Neural cell (in vitro differentiated cells): ENCODE measurements around the gene FNBP1.

Experiments
- EP300 ChIP-seq: fragments of 450-650 bp; conservative IDR thresholded peaks from 2 replicates; pipeline ENCODE4 v1.6.1; 2014; ENCODE audit warnings: antibody characterized with exemption, mild to moderate bottlenecking, moderate library complexity; ENCODE audit not compliant: poor library complexity, severe bottlenecking
- TF ChIP-seq, protein P1 (sequence below): fragments of 450-650 bp; IDR thresholded peaks from 2 replicates; pipeline ENCODE4 v1.5.1; 2014; ENCODE audit warnings: antibody characterized with exemption, mild to moderate bottlenecking, moderate library complexity; ENCODE audit not compliant: poor library complexity, severe bottlenecking
- TF ChIP-seq, protein P2 (sequence below): IDR thresholded peaks from 2 replicates; pipeline ENCODE4 v1.6.1; 2012; ENCODE audit warnings: borderline replicate concordance

- TF ChIP-seq, protein P1, sequence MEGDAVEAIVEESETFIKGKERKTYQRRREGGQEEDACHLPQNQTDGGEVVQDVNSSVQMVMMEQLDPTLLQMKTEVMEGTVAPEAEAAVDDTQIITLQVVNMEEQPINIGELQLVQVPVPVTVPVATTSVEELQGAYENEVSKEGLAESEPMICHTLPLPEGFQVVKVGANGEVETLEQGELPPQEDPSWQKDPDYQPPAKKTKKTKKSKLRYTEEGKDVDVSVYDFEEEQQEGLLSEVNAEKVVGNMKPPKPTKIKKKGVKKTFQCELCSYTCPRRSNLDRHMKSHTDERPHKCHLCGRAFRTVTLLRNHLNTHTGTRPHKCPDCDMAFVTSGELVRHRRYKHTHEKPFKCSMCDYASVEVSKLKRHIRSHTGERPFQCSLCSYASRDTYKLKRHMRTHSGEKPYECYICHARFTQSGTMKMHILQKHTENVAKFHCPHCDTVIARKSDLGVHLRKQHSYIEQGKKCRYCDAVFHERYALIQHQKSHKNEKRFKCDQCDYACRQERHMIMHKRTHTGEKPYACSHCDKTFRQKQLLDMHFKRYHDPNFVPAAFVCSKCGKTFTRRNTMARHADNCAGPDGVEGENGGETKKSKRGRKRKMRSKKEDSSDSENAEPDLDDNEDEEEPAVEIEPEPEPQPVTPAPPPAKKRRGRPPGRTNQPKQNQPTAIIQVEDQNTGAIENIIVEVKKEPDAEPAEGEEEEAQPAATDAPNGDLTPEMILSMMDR: no peak
- TF ChIP-seq, protein P2, sequence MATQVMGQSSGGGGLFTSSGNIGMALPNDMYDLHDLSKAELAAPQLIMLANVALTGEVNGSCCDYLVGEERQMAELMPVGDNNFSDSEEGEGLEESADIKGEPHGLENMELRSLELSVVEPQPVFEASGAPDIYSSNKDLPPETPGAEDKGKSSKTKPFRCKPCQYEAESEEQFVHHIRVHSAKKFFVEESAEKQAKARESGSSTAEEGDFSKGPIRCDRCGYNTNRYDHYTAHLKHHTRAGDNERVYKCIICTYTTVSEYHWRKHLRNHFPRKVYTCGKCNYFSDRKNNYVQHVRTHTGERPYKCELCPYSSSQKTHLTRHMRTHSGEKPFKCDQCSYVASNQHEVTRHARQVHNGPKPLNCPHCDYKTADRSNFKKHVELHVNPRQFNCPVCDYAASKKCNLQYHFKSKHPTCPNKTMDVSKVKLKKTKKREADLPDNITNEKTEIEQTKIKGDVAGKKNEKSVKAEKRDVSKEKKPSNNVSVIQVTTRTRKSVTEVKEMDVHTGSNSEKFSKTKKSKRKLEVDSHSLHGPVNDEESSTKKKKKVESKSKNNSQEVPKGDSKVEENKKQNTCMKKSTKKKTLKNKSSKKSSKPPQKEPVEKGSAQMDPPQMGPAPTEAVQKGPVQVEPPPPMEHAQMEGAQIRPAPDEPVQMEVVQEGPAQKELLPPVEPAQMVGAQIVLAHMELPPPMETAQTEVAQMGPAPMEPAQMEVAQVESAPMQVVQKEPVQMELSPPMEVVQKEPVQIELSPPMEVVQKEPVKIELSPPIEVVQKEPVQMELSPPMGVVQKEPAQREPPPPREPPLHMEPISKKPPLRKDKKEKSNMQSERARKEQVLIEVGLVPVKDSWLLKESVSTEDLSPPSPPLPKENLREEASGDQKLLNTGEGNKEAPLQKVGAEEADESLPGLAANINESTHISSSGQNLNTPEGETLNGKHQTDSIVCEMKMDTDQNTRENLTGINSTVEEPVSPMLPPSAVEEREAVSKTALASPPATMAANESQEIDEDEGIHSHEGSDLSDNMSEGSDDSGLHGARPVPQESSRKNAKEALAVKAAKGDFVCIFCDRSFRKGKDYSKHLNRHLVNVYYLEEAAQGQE: no peak
- TF ChIP-seq EP300: no peak
Measured at GRCh38 chr9:130069048-130069447, 26.1 kb upstream of the FNBP1 start.
